Naive thymus-derived CD4-positive, alpha-beta T cell (primary cell): ENCODE measurements around the gene HMGN3. TPM values are rescaled to one million over a fixed set of nuclear protein-coding genes. Genes with fewer than 3 reads are reported as not detected.

Experiments used
- ATAC-seq: fragments of 150-1000 bp; cut with Tn5 transposase; 2 replicates; pipeline ENCODE4 v1.10.0; 2021; ENCODE audit warnings: mild to moderate bottlenecking, moderate library complexity
- CTCF ChIA-PET: fragments of 350-600 bp; sonication (Branson Sonifier 250); formaldehyde crosslinking; loops from one replicate; lab custom pipeline; 2021; ENCODE audit warnings: antibody characterized with exemption; lab: Charles Lee
- POLR2A ChIA-PET: fragments of 350-600 bp; sonication (Branson Sonifier 250); formaldehyde crosslinking; loops from one replicate; lab custom pipeline; 2021; ENCODE audit warnings: antibody characterized with exemption, inconsistent platforms; lab: Charles Lee
- DNase-seq, 9 donors: peaks; one replicate each; pipeline versions ENCODE4 v3.0.0 to v3.0.0-alpha.2; 2020 to 2022; ENCODE audit warnings: mixed read lengths in 1 of 9
- H3K27ac ChIP-seq: one replicate; pipeline ENCODE4 v1.7.0; 2013; ENCODE audit warnings: mild to moderate bottlenecking, low read depth, low read length, moderate library complexity
- H3K27me3 ChIP-seq, 2 donors: one replicate each; pipeline ENCODE4 v1.7.0; 2013; ENCODE audit warnings: low read length in 2 of 2, mild to moderate bottlenecking in 2 of 2, moderate library complexity in 2 of 2; ENCODE audit not compliant: control insufficient read depth in 2 of 2, insufficient read depth in 2 of 2
- H3K36me3 ChIP-seq, 3 experiments: 1 replicate in 2 of 3; 2 replicates in 1 of 3; pipeline ENCODE4 v1.7.0; 2013; ENCODE audit warnings: low read length in 3 of 3, mild to moderate bottlenecking in 3 of 3, moderate library complexity in 1 of 3; ENCODE audit not compliant: insufficient read depth in 3 of 3, control insufficient read depth in 2 of 3
- H3K4me1 ChIP-seq, 2 donors: one replicate each; pipeline ENCODE4 v1.7.0; 2013; ENCODE audit warnings: low read length in 2 of 2, mild to moderate bottlenecking in 2 of 2, moderate library complexity in 1 of 2; ENCODE audit not compliant: control insufficient read depth in 2 of 2, insufficient read depth in 2 of 2
- H3K4me3 ChIP-seq: 2 replicates; pipeline ENCODE4 v1.7.0; 2013; ENCODE audit warnings: mild to moderate bottlenecking, low read length
- H3K9me3 ChIP-seq, 3 experiments: 1 replicate in 2 of 3; 2 replicates in 1 of 3; pipeline ENCODE4 v1.7.0; 2013; ENCODE audit warnings: low read length in 3 of 3; ENCODE audit not compliant: control insufficient read depth in 2 of 3
- H3K27ac Mint-ChIP-seq, 9 donors: one replicate each; pipeline ENCODE4 v1.8.0; 2020 to 2022; ENCODE audit warnings: mixed read lengths in 9 of 9, mild to moderate bottlenecking in 8 of 9, moderate library complexity in 5 of 9, inconsistent platforms in 2 of 9
- H3K27me3 Mint-ChIP-seq, 5 donors: one replicate each; pipeline ENCODE4 v1.8.0; 2021 to 2022; ENCODE audit warnings: mixed read lengths in 5 of 5, mild to moderate bottlenecking in 1 of 5
- H3K36me3 Mint-ChIP-seq, 5 donors: one replicate each; pipeline ENCODE4 v1.8.0; 2020 to 2022; ENCODE audit warnings: mixed read lengths in 5 of 5, mild to moderate bottlenecking in 3 of 5, inconsistent platforms in 1 of 5
- H3K4me1 Mint-ChIP-seq, 7 donors: one replicate each; pipeline ENCODE4 v1.8.0; 2020 to 2022; ENCODE audit warnings: mixed read lengths in 7 of 7, mild to moderate bottlenecking in 3 of 7, inconsistent platforms in 1 of 7
- H3K4me3 Mint-ChIP-seq, 10 donors: one replicate each; pipeline ENCODE4 v1.8.0; 2020 to 2022; ENCODE audit warnings: mild to moderate bottlenecking in 10 of 10, mixed read lengths in 10 of 10, moderate library complexity in 6 of 10, inconsistent platforms in 2 of 10
- H3K9me3 Mint-ChIP-seq, 11 donors: one replicate each; pipeline ENCODE4 v1.8.0; 2020 to 2022; ENCODE audit warnings: mixed read lengths in 11 of 11, mild to moderate bottlenecking in 4 of 11, inconsistent platforms in 1 of 11, moderate library complexity in 1 of 11
- intact Hi-C, 2 donors: fragments of 100-400 bp; cut with micrococcal nuclease; formaldehyde crosslinking; loops; one replicate each; pipeline ENCODE4 v1.15.1; 2023
- polyA plus RNA-seq, 2 donors: library from polyadenylated mRNA; unstranded; fragments of 300-500 nt; fragmentation: Illumina TruSeq; gene quantifications; one replicate each; pipeline ENCODE4 v1.2.3, GENCODE V29; 2021
- total RNA-seq, 6 experiments: library from RNA in 5 of 6; stranded (reverse) in 5 of 6; gene quantifications; 1 replicate in 5 of 6; 2 replicates in 1 of 6; pipeline ENCODE4 v1.2.3 and lab custom pipeline; 2021 to 2026

The HMGN3 gene
- total and polyA plus RNA-seq, 7 experiments from 2014 or later: 28.8 to 110 (median 49.7) TPM

GRCh38 chr6:79159846-79160245, 74.6 kb downstream of the HMGN3 start:
- Histone ChIP-seq H3K9me3 (no peaks in the 10 kb centered on the region), H3K4me1 (no peaks in the 10 kb centered on the region), H3K27me3 (no peaks in the 10 kb centered on the region), H3K36me3 (no peaks in the 10 kb centered on the region), H3K4me3 (no peak overlapping the region), H3K27ac (no peak overlapping the region)
- Mint-ChIP-seq H3K9me3 (no peaks in the 10 kb centered on the region), H3K27me3 (peaks cover 0 to 13% (median 0%) of the 10 kb centered on the region in 5 donors), H3K36me3 (no peaks in the 10 kb centered on the region), H3K4me3 (no peak overlapping the region), H3K4me1 (no peaks in the 10 kb centered on the region), H3K27ac (no peak overlapping the region)
- no peak for DNase-seq
- ATAC-seq: no peak
- intact Hi-C loops: no loop called here
- CTCF ChIA-PET: no interaction called here
- POLR2A ChIA-PET: no interaction called here

GRCh38 chr6:79158856-79159516, 75.5 kb downstream of the HMGN3 start:
- Mint-ChIP-seq H3K4me3 (no peak overlapping the region), H3K36me3 (no peaks in the 10 kb centered on the region), H3K27ac (no peak overlapping the region), H3K9me3 (no peaks in the 10 kb centered on the region), H3K27me3 (peaks cover 0 to 9% (median 0%) of the 10 kb centered on the region in 5 donors), H3K4me1 (no peaks in the 10 kb centered on the region)
- intact Hi-C loops: no loop called here
- Histone ChIP-seq H3K27ac (no peak overlapping the region), H3K4me3 (no peak overlapping the region), H3K36me3 (no peaks in the 10 kb centered on the region), H3K27me3 (no peaks in the 10 kb centered on the region), H3K4me1 (no peaks in the 10 kb centered on the region), H3K9me3 (no peaks in the 10 kb centered on the region)
- CTCF ChIA-PET: no interaction called here
- DNase-seq (no peak), ATAC-seq (no peak)
- POLR2A ChIA-PET: no interaction called here

DNA sequence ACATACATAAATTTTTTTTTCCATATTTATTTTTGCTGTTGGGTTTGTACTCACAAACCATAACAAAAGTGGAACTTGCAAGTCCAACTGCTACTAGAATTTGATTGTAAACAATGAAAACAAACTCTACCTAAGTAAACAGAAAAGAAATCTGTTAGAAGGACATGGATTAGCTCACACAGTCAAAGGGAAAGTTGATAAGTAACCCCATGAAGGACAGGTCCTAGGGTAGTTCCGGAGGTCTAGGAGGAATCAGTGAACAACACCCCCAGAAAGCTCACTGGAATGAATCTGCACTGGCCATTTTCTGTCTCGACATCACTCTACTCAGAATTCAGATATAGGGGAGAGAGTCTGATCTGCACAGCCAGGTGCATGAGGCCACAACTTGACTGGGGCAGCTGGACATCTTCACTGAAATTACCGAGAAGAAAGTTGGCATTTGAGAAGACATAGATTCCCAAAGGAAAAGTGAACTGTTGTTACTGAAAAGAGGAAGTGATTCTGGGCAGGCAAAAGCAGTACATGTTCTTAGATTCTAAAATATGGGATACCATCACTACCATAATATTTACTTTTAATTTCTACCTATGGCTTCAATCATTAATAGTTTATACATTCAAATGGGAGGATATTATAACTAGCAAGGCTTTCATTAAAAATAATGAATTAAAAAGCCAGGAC, 76.4 kb downstream of the HMGN3 start:
- no peaks in the 10 kb centered on the region for H3K4me1 Mint-ChIP-seq
- H3K27ac Mint-ChIP-seq: no peak overlapping the region
- Histone ChIP-seq H3K27me3 (no peaks in the 10 kb centered on the region), H3K4me3 (no peak overlapping the region), H3K27ac (no peak overlapping the region), H3K9me3 (no peaks in the 10 kb centered on the region), H3K4me1 (no peaks in the 10 kb centered on the region), H3K36me3 (no peaks in the 10 kb centered on the region)
- DNase-seq: no peak
- intact Hi-C loops: no loop called here
- no peak for ATAC-seq
- no peaks in the 10 kb centered on the region for H3K36me3 Mint-ChIP-seq
- ChIA-PET CTCF (no interaction called here), POLR2A (no interaction called here)
- no peaks in the 10 kb centered on the region for H3K9me3 Mint-ChIP-seq
- H3K27me3 Mint-ChIP-seq: peaks cover 0 to 13% (median 2%) of the 10 kb centered on the region in 5 donors
- H3K4me3 Mint-ChIP-seq: no peak overlapping the region

DNA sequence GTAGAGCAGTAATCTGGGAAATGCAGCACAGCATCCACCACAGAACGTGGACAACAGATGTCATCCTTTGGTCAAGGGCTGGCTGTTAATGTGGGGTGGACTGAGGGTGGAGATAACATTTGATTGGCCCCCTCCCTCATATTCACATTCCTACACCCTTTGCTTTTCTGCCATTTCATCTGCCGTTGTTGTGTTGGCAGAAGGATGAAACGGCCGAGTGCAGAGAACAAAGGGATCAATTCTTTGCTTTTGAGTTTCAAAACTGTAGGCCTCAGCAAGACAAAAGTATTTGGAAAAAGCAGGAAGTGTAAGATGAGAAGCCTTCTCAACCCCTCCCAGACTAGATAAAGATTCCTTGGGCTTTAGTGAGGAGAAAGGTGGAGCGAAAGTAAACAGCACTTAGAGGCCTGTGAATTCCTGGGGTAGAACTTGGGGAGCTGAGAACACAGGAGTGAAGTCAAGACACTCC, 82.2 kb downstream of the HMGN3 start:
- intact Hi-C loops: no loop called here
- no peak for ATAC-seq

More for the DNA sequence above, 82.2 kb downstream of the HMGN3 start:
- no peaks in the 10 kb centered on the region for H3K4me1 Mint-ChIP-seq
- DNase-seq: no peak
- peaks cover 0 to 8% (median 2%) of the 10 kb centered on the region in 5 donors for H3K27me3 Mint-ChIP-seq
- H3K36me3 Mint-ChIP-seq: no peaks in the 10 kb centered on the region
- Histone ChIP-seq H3K27ac (no peak overlapping the region), H3K4me1 (no peaks in the 10 kb centered on the region), H3K4me3 (no peak overlapping the region), H3K36me3 (no peaks in the 10 kb centered on the region), H3K27me3 (no peaks in the 10 kb centered on the region), H3K9me3 (no peaks in the 10 kb centered on the region)
- ChIA-PET POLR2A (no interaction called here), CTCF (no interaction called here)
- H3K9me3 Mint-ChIP-seq: no peaks in the 10 kb centered on the region
- no peak overlapping the region for H3K4me3 Mint-ChIP-seq
- no peak overlapping the region for H3K27ac Mint-ChIP-seq

Other genes starting within 250 kb of the HMGN3 start
- gene PHIP, start 156.4 kb downstream of the HMGN3 start, total RNA-seq: 10 to 100 TPM; 34.0 to 46.8 (median 41.6) TPM
- gene PHIP, start 156.4 kb downstream of the HMGN3 start, polyA plus RNA-seq: 10 to 100 TPM; 13.4 to 14.4 TPM